Omental fat pad (tissue), 4 donors: ENCODE results near the gene ZNF474. TPM values are rescaled to one million over a fixed set of nuclear protein-coding genes. Genes with fewer than 3 reads are reported as not detected.

Experiments
- ATAC-seq: fragments of 150-250 bp; one replicate; pipeline ENCODE4 v1.9.1; 2016; ENCODE audit warnings: mild to moderate bottlenecking, moderate library complexity; ENCODE audit not compliant: low FRiP score
- DNase-seq: peaks from one replicate; pipeline ENCODE4 v3.0.0-alpha.2; 2019; ENCODE audit warnings: low spot score
- total RNA-seq, 4 donors: library from RNA; depleted of rRNA; stranded (reverse); fragments of >200 nt; gene quantifications; one replicate each; pipeline ENCODE4 v1.1.0, GENCODE V29; 2016
- TF ChIP-seq, protein P1 (sequence below), 3 donors: fragments of 450-650 bp; IDR thresholded peaks; one replicate each; pipeline ENCODE4 v1.5.1; 2016 to 2017; ENCODE audit warnings: antibody characterized with exemption in 3 of 3, mild to moderate bottlenecking in 3 of 3, moderate library complexity in 2 of 3

ZNF474 gene
- total RNA-seq, 4 donors from 2014 or later = 0.24 to 2.1 TPM; not detected in 2

DNA sequence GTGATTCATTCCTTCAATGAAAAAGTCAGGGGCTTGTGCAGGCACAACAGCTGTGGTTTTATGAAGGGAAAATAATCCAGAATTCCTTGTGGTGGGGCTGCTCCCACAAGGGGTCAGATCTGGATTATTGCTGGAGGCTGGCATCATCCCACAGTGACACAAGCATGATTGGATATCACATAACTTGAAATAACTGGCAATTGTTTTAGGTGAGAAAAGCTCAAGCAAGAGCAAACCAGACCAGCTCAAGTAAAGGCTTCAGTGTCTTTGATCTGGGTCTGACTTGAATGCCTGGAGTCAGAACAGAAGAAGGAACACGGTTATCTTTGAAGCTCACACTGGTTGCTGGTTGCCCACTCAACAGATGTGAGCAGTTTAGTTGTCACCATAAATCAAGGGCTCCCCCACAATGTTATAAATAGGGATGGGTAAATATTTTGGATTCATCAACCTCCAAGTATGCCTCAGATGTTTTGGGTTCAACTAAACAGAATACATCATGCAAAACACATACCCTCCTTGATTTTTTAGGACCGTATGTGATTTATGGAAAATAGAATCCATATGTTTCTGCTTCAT, 3.1 kb upstream of the ZNF474 start:
- DNase-seq = no peak
- TF ChIP-seq, protein P1, sequence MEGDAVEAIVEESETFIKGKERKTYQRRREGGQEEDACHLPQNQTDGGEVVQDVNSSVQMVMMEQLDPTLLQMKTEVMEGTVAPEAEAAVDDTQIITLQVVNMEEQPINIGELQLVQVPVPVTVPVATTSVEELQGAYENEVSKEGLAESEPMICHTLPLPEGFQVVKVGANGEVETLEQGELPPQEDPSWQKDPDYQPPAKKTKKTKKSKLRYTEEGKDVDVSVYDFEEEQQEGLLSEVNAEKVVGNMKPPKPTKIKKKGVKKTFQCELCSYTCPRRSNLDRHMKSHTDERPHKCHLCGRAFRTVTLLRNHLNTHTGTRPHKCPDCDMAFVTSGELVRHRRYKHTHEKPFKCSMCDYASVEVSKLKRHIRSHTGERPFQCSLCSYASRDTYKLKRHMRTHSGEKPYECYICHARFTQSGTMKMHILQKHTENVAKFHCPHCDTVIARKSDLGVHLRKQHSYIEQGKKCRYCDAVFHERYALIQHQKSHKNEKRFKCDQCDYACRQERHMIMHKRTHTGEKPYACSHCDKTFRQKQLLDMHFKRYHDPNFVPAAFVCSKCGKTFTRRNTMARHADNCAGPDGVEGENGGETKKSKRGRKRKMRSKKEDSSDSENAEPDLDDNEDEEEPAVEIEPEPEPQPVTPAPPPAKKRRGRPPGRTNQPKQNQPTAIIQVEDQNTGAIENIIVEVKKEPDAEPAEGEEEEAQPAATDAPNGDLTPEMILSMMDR (IDR thresholded peaks at IDR 0.05) = no peak
- no peak for ATAC-seq

DNA sequence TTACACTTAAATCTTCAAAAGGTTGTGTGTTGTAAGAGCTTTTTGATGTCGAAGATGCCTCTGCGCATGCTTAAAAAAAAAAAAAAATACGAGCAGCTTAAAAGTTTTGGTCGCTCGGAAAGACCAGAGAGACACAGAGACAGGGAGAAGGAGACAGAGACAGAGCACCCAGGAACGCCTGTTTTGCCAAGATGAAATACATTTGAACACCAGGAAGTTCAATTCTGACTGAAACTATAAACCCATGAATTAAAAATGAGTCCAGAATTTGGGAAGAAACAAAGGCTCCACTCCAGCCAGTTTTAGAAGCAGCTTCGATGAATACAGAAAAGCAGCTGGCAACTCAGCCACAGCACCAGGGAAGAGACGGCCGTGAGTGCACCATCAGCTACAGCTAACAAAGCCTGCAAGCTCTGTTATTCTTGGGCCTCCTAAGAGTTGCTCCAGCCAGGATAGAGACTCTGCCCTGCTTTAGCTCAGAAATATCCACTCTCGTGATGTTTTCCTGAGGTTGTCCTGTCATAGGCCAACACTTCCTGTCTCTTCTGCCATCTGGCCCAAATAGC, 2.5 kb upstream of the ZNF474 start:
- DNase-seq (no peak), ATAC-seq (no peak)
- TF ChIP-seq, protein P1 (IDR thresholded peaks at IDR 0.05) = no peak

DNA sequence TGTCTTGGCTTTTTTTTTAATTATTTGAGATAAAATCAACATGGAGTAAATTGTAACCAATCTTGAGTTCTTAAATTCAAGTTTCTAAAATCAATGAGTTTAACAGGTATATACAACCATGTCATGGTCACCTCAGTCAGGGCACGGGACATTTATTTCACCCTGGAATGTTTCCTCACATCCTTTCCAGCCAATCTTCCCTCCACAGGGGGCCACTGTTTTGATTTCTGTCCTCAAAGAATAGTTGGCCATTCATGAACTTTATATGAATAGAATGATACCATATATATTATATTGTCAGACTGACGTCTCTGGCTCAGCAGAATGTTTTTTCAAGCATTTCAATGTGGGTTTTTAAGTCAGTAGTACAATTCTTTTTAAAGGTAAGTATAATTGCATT, 806 bp downstream of the ZNF474 start:
- no peak for ATAC-seq
- no peak for DNase-seq
- TF ChIP-seq, protein P1 (IDR thresholded peaks at IDR 0.05) = no peak

GRCh38 chr5:122137702-122138101, 8.4 kb downstream of the ZNF474 start:
- DNase-seq (no peak), ATAC-seq (no peak)

GRCh38 chr5:122138356-122138755, 9.0 kb downstream of the ZNF474 start:
- TF ChIP-seq, protein P1 (IDR thresholded peaks at IDR 0.05) = no peak
- no peak for DNase-seq
- ATAC-seq = no peak

More at GRCh38 chr5:122137702-122138101, 8.4 kb downstream of the ZNF474 start:
- TF ChIP-seq, protein P1 (IDR thresholded peaks at IDR 0.05) = no peak

- DNase-seq = no peak
- TF ChIP-seq, protein P1 (IDR thresholded peaks at IDR 0.05) = no peak
- no peak for ATAC-seq
Observed at GRCh38 chr5:122140900-122141299, 11.6 kb downstream of the ZNF474 start.

- no peak for ATAC-seq
- DNase-seq = no peak
- TF ChIP-seq, protein P1 (IDR thresholded peaks at IDR 0.05) = no peak
Observed at GRCh38 chr5:122141751-122142150, 12.4 kb downstream of the ZNF474 start.
